ENCODE data around the gene CATSPER3.

GRCh38 chr5:135020111-135020895, 52.6 kb downstream of the CATSPER3 start:
- TF ChIP-seq CTCF (IDR thresholded peaks at IDR 0.05) (no peak), POLR2A (IDR thresholded peaks at IDR 0.05) (no peak), EP300 (IDR thresholded peaks at IDR 0.05) (no peak)
